HAP-1 (cell line): ENCODE data around the gene GPC5.
"Not testable (repeated sequence)": the region's sequence is repeated elsewhere in the genome, so short reads cannot be mapped to it uniquely, and the experiment has no call there.

Experiments
- DNase-seq, 2 experiments: peaks; one replicate each; pipeline ENCODE4 v3.0.0-alpha.2; 2016 to 2020; ENCODE audit warnings: low spot score in 2 of 2
- H3K27me3 ChIP-seq: fragments of 250-450 bp; sonication (Bioruptor Pico); 2 replicates; pipeline ENCODE4 v1.5.1; 2020; ENCODE audit warnings: low read depth, mild to moderate bottlenecking, moderate library complexity
- H3K36me3 ChIP-seq: fragments of 250-450 bp; sonication (Bioruptor Pico); replicated peaks from 2 replicates; pipeline ENCODE4 v1.5.1; 2020; ENCODE audit warnings: mild to moderate bottlenecking
- H3K4me1 ChIP-seq: fragments of 250-450 bp; sonication (Bioruptor Pico); 2 replicates; pipeline ENCODE4 v1.5.1; 2020; ENCODE audit warnings: mild to moderate bottlenecking
- H3K4me3 ChIP-seq: fragments of 250-450 bp; sonication (Bioruptor Pico); 2 replicates; pipeline ENCODE4 v1.5.1; 2020; ENCODE audit warnings: mild to moderate bottlenecking, moderate library complexity
- H3K9me3 ChIP-seq: fragments of 250-450 bp; sonication (Bioruptor Pico); 2 replicates; pipeline ENCODE4 v1.5.1; 2020; ENCODE audit warnings: mild to moderate bottlenecking, moderate library complexity
- in situ Hi-C: fragments of 300-500 bp; cut with MboI; formaldehyde crosslinking; loops from 3 replicates; pipeline ENCODE4 v1.14.3; 2020; ENCODE audit warnings: low sequenced_read_pairs, inconsistent platforms, mixed read lengths

Gene GPC5

DNA sequence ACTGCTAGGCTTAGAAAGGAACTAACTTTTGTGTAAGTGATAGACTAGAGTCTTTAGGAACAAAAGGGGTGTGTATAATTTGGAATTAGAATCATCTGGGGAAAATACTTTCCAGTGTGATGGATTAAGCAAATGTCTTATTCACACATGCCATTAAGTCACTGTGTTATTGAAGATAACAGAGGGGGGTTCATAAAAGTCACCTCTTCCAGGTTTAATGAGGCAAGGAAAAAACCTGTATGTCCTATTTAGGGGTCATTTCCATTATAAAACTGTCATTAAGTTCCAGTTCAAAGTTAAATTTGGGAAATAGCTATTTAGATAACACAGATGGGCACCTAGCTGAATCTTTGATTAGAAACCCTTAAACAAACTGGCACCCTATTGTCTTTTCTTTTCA lies 1323.2 kb downstream of the GPC5 start:
- Histone ChIP-seq H3K36me3 (no peaks in the 10 kb centered on the region), H3K4me1 (no peaks in the 10 kb centered on the region; the same call in 1 of the 2 replicates), H3K9me3 (no peaks in the 10 kb centered on the region), H3K4me3 (no peak overlapping the region), H3K27me3 (peaks cover 2% of the 10 kb centered on the region; the same call in 1 of the 2 replicates)
- DNase-seq, result no peak
- in situ Hi-C loops, result no loop called here

DNA sequence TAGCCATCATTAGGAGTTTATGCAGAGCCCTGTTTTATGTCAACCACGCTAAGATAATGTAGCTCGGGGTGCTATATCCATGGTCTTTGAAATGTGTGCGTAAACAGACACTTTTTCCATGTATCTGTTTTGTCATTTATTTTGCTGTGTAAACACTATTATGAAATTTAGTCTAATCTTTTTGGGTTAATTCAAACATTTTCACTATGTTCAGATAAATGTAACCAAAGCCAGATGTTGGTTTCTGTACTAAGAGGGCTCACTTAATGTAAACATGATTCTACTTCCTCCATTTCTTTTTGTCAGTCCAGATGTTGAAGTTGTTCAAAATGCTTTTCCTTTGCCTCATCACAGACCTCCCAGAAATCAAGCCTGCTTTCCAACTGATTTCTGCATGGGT lies 1328.7 kb downstream of the GPC5 start:
- DNase-seq, result no peak
- in situ Hi-C loops, result no loop called here
- Histone ChIP-seq H3K4me1 (no peaks in the 10 kb centered on the region), H3K27me3 (peaks cover 2% of the 10 kb centered on the region; the same call in 1 of the 2 replicates), H3K4me3 (no peak overlapping the region), H3K36me3 (no peaks in the 10 kb centered on the region), H3K9me3 (no peaks in the 10 kb centered on the region)

- Histone ChIP-seq H3K4me3 (no peak overlapping the region), H3K36me3 (no peaks in the 10 kb centered on the region), H3K4me1 (no peaks in the 10 kb centered on the region), H3K27me3 (no peaks in the 10 kb centered on the region), H3K9me3 (no peaks in the 10 kb centered on the region)
- in situ Hi-C loops, result no loop called here
- DNase-seq, result no peak
These were observed 1335.6 kb downstream of the GPC5 start for GRCh38 chr13:92734068-92734467.

DNA sequence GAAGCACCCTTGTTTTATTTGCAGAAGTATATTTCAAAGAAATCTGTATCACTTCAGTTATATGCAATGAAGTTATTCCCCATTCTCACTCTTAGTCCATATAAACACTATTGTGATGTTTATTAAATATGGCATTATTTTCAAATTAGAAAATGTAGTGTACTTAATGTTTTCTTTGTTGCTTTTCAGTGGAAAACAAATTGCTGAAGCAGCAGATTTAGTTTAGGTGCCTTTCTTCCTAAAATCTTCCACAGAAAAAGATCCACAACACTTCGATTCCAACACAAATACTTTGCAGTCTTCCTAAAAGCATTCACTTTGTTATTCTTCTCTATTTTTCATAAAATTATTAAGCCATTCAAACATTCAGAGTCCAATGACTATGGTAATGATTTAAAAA lies 1336.1 kb downstream of the GPC5 start:
- H3K4me1 ChIP-seq, result no peaks in the 10 kb centered on the region
- in situ Hi-C loops, result no loop called here
- DNase-seq, result no peak
- H3K9me3 ChIP-seq, result no peaks in the 10 kb centered on the region
- no peak overlapping the region for H3K4me3 ChIP-seq
- no peaks in the 10 kb centered on the region for H3K27me3 ChIP-seq
- no peaks in the 10 kb centered on the region for H3K36me3 ChIP-seq

DNA sequence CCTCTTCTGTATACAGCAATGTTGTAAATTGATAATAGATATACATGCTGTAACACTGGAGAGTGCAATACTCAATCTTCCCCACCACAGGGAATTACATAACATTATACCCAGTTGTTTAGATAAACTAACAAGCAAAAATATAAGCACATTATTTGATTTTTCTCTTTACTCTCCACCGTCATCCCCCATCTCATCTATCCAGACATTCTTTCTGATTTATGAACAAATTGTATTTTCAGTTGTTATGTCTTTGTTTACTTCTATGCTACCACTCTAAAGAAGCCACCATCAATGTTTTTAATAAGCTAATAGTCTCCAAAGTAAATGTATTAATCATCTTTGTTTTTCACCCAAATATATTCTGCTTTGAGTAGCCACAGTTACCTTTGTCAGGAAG lies 1337.5 kb downstream of the GPC5 start:
- no peaks in the 10 kb centered on the region for H3K27me3 ChIP-seq
- no peaks in the 10 kb centered on the region for H3K4me1 ChIP-seq
- H3K36me3 ChIP-seq, result no peaks in the 10 kb centered on the region
- DNase-seq, result no peak
- no peaks in the 10 kb centered on the region for H3K9me3 ChIP-seq
- in situ Hi-C loops, result no loop called here
- H3K4me3 ChIP-seq, result no peak overlapping the region

- Histone ChIP-seq H3K27me3 (no peaks in the 10 kb centered on the region), H3K4me1 (no peaks in the 10 kb centered on the region), H3K4me3 (no peak overlapping the region), H3K36me3 (no peaks in the 10 kb centered on the region), H3K9me3 (no peaks in the 10 kb centered on the region)
- DNase-seq, result no peak
- in situ Hi-C loops, result no loop called here
These were observed 1340.9 kb downstream of the GPC5 start for GRCh38 chr13:92739306-92739818.

- DNase-seq, result no peak
- Histone ChIP-seq H3K4me1 (no peaks in the 10 kb centered on the region), H3K9me3 (no peaks in the 10 kb centered on the region), H3K27me3 (no peaks in the 10 kb centered on the region), H3K36me3 (no peaks in the 10 kb centered on the region), H3K4me3 (no peak overlapping the region)
- in situ Hi-C loops, result no loop called here
These were observed 1345.6 kb downstream of the GPC5 start for GRCh38 chr13:92743992-92744391.

DNA sequence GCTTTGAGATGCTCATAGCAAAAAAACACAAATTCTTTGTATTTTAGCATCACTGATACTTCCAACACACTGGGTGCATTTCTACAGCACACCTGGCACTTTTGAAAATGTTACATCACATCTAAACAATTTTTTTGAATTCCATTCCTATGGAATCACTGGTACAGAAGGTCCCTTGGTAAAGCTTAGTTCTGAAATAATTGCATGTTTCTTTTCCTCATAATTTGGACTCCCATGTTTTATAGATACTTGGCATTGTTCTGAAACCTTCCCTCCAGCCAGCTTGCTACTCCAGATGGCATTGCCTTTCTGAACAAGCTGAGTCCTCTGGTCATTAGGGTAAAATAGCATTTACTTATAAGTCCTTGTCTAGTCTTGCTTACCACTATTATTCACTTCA lies 1346.8 kb downstream of the GPC5 start:
- Histone ChIP-seq H3K4me1 (no peaks in the 10 kb centered on the region), H3K27me3 (no peaks in the 10 kb centered on the region), H3K36me3 (no peaks in the 10 kb centered on the region), H3K4me3 (no peak overlapping the region), H3K9me3 (no peaks in the 10 kb centered on the region)
- no peak for DNase-seq
- in situ Hi-C loops, result no loop called here

DNA sequence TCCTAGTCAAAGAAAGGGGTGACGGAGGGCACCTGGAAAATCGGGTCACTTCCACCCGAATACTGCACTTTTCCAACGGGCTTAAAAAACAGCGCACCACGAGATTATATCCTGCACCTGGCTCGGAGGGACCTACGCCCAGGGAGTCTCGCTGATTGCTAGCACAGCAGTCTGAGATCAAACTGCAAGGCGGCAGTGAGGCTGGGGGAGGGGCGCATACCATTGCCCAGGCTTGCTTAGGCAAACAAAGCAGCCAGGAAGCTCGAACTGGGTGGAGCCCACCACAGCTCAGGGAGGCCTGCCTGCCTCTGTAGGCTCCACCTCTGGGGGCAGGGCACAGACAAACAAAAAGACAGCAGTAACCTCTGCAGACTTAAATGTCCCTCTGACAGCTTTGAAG lies 1354.3 kb downstream of the GPC5 start:
- H3K4me1 ChIP-seq, H3K9me3 ChIP-seq, H3K36me3 ChIP-seq, H3K4me3 ChIP-seq, H3K27me3 ChIP-seq, in situ Hi-C loops: not testable (repeated sequence)
- peak in 1 of 2 experiments; percentile 72 for DNase-seq

GRCh38 chr13:92761710-92762109 lies 1363.3 kb downstream of the GPC5 start:
- H3K9me3 ChIP-seq, result no peaks in the 10 kb centered on the region
- no peaks in the 10 kb centered on the region for H3K27me3 ChIP-seq
- DNase-seq, result no peak
- no peaks in the 10 kb centered on the region for H3K36me3 ChIP-seq
- in situ Hi-C loops, result no loop called here
- no peaks in the 10 kb centered on the region for H3K4me1 ChIP-seq
- H3K4me3 ChIP-seq, result no peak overlapping the region

DNA sequence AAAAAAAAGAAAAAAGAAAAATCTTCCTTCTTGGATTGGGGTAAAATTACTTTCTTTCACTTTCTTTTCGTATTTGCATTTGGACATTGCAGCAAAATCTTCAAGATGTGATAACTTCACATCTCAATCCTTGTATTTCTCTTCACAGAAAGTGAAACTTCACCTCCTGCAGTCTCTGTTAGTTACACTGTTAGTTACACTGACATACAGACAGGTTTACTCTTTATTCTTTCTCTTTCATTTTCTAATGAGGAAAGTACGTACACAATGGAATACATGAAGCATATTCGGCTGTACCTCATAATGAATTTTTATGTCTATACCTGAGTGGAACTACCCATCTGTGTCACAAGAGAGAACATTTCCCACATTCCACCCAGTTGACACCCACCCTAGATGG lies 1369.0 kb downstream of the GPC5 start:
- H3K9me3 ChIP-seq, result no peaks in the 10 kb centered on the region
- in situ Hi-C loops, result no loop called here
- H3K36me3 ChIP-seq, result no peaks in the 10 kb centered on the region
- no peaks in the 10 kb centered on the region for H3K27me3 ChIP-seq
- no peak overlapping the region for H3K4me3 ChIP-seq
- DNase-seq, result no peak
- H3K4me1 ChIP-seq, result no peaks in the 10 kb centered on the region

GRCh38 chr13:92768602-92769001 lies 1370.2 kb downstream of the GPC5 start:
- Histone ChIP-seq H3K9me3 (no peaks in the 10 kb centered on the region), H3K4me1 (no peaks in the 10 kb centered on the region), H3K4me3 (no peak overlapping the region), H3K27me3 (no peaks in the 10 kb centered on the region), H3K36me3 (no peaks in the 10 kb centered on the region)
- in situ Hi-C loops, result no loop called here
- DNase-seq, result no peak

DNA sequence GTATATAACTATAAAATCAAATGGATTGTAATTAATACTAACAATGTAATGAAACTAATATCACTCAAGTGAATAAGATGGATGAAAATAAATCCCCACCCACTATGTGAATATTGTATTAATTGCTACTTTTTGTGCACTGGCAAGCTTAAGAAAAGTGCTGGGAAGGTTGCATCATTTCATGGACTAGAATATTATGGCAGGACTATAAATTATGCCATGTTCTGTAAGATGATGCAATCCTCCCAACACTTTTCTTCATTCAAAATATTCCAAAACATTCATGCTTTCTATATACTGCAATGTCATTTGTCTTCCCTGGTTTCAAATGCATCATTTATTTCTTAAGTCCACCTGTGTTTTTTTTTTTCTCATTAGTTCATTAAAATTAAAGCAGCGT lies 1370.6 kb downstream of the GPC5 start:
- DNase-seq, result no peak
- Histone ChIP-seq H3K36me3 (no peaks in the 10 kb centered on the region), H3K4me1 (no peaks in the 10 kb centered on the region), H3K4me3 (no peak overlapping the region), H3K9me3 (no peaks in the 10 kb centered on the region), H3K27me3 (no peaks in the 10 kb centered on the region)
- in situ Hi-C loops, result no loop called here

- no peaks in the 10 kb centered on the region for H3K27me3 ChIP-seq
- in situ Hi-C loops, result no loop called here
These were observed 1377.2 kb downstream of the GPC5 start for GRCh38 chr13:92775658-92776057.

GRCh38 chr13:92781965-92782690 lies 1383.7 kb downstream of the GPC5 start:
- no peaks in the 10 kb centered on the region for H3K9me3 ChIP-seq

More at GRCh38 chr13:92775658-92776057, 1377.2 kb downstream of the GPC5 start:
- H3K4me3 ChIP-seq, result no peak overlapping the region
- H3K4me1 ChIP-seq, result no peaks in the 10 kb centered on the region
- DNase-seq, result no peak
- no peaks in the 10 kb centered on the region for H3K36me3 ChIP-seq
- H3K9me3 ChIP-seq, result no peaks in the 10 kb centered on the region

More at GRCh38 chr13:92781965-92782690, 1383.7 kb downstream of the GPC5 start:
- no peaks in the 10 kb centered on the region for H3K4me1 ChIP-seq
- H3K27me3 ChIP-seq, result no peaks in the 10 kb centered on the region
- in situ Hi-C loops, result no loop called here
- DNase-seq, result no peak
- no peaks in the 10 kb centered on the region for H3K36me3 ChIP-seq
- H3K4me3 ChIP-seq, result no peak overlapping the region
